HepG2 (cell line): Measurements from ENCODE around the gene RCC1. TPM values are rescaled to one million over a fixed set of nuclear protein-coding genes. Genes with fewer than 3 reads are reported as not detected.

ENCODE experiments used
- ASH2L ChIP-seq: fragments of 300-600, 200-600 bp; sonication (generic); IDR thresholded peaks from 2 replicates; pipeline ENCODE4 v1.7.0; 2017; ENCODE audit warnings: low read depth, mild to moderate bottlenecking, moderate library complexity, mixed read lengths, low read length; ENCODE audit not compliant: insufficient read length
- FOXA3 ChIP-seq: IDR thresholded peaks from 2 replicates; pipeline ENCODE4 v1.6.1; 2016; ENCODE audit warnings: missing genetic modification reagents, missing compliant biosample characterization
- KLF9 ChIP-seq: IDR thresholded peaks from 2 replicates; pipeline ENCODE4 v1.6.1; 2016; ENCODE audit warnings: low read depth
- KMT2B ChIP-seq: IDR thresholded peaks from 2 replicates; pipeline ENCODE4 v1.6.1; 2016; ENCODE audit warnings: missing genetic modification reagents, missing compliant biosample characterization
- TERF1 ChIP-seq: sonication (generic); formaldehyde crosslinking; IDR thresholded peaks from 2 replicates; pipeline ENCODE4 v1.8.0; 2022; ENCODE audit warnings: mild to moderate bottlenecking, missing genetic modification reagents, moderate library complexity
- ZBTB3 ChIP-seq: sonication (generic); formaldehyde crosslinking; IDR thresholded peaks from 2 replicates; pipeline ENCODE4 v1.4.0; 2020; ENCODE audit warnings: low read depth, mild to moderate bottlenecking, moderate library complexity, missing genetic modification reagents, borderline replicate concordance
- ZBTB7A ChIP-seq: sonication (generic); formaldehyde crosslinking; IDR thresholded peaks from 2 replicates; pipeline ENCODE4 v1.8.0; 2022; ENCODE audit warnings: mild to moderate bottlenecking, missing genetic modification reagents
- ZHX1 ChIP-seq: sonication (generic); formaldehyde crosslinking; IDR thresholded peaks from 2 replicates; pipeline ENCODE4 v1.8.1; 2022; ENCODE audit warnings: low read depth, mild to moderate bottlenecking, missing genetic modification reagents
- ZNF12 ChIP-seq: sonication (generic); formaldehyde crosslinking; IDR thresholded peaks from 2 replicates; pipeline ENCODE4 v1.5.0; 2020; ENCODE audit warnings: missing genetic modification reagents
- ZNF335 ChIP-seq: sonication (generic); formaldehyde crosslinking; IDR thresholded peaks from 2 replicates; pipeline ENCODE4 v1.4.0; 2020; ENCODE audit warnings: missing genetic modification reagents
- ZNF468 ChIP-seq: sonication (generic); formaldehyde crosslinking; IDR thresholded peaks from 2 replicates; pipeline ENCODE4 v1.8.0; 2022; ENCODE audit warnings: mild to moderate bottlenecking, moderate library complexity, missing genetic modification reagents
- ZNF704 ChIP-seq: sonication (generic); formaldehyde crosslinking; IDR thresholded peaks from 2 replicates; pipeline ENCODE4 v1.8.1; 2023; ENCODE audit warnings: mild to moderate bottlenecking, inconsistent platforms, moderate library complexity, missing genetic modification reagents, borderline replicate concordance
- ZNF737 ChIP-seq: sonication (generic); formaldehyde crosslinking; IDR thresholded peaks from 2 replicates; pipeline ENCODE4 v1.5.0; 2020; ENCODE audit warnings: missing genetic modification reagents, mild to moderate bottlenecking, borderline replicate concordance
- polyA plus RNA-seq, 8 experiments: library from polyadenylated mRNA; depleted of rRNA in 3 of 8; stranded (reverse) in 7 of 8; unstranded in 1 of 8; fragments of >200 nt; fragmentation: Illumina TruSeq in 4 of 8; extraction: Trizol in 4 of 8; gene quantifications; 2 replicates each; pipeline versions ENCODE4 v1.2.1 to v1.2.3, GENCODE V29; 2011 to 2016; ENCODE audit warnings: low read depth in 4 of 8, missing spikeins in 1 of 8, mixed read lengths in 1 of 8; ENCODE audit not compliant: insufficient read depth in 1 of 8
- total RNA-seq, 5 experiments: library from RNA; depleted of rRNA; stranded (reverse); fragments of >200 nt; fragmentation: Illumina TruSeq; extraction: Trizol; gene quantifications; 2 replicates each; pipeline ENCODE4 v1.2.3, GENCODE V29; 2016; ENCODE audit warnings: low read depth in 1 of 5
- TF ChIP-seq, protein P1 (sequence below): sonication (generic); formaldehyde crosslinking; IDR thresholded peaks from 2 replicates; pipeline ENCODE4 v1.9.0; 2022; ENCODE audit warnings: low read depth, missing genetic modification reagents
- TF ChIP-seq, protein P2 (sequence below): sonication (generic); formaldehyde crosslinking; IDR thresholded peaks from 2 replicates; pipeline ENCODE4 v1.4.0; 2020; ENCODE audit warnings: missing genetic modification reagents, mild to moderate bottlenecking, borderline replicate concordance

RCC1 gene
- total and polyA plus RNA-seq, 2 of the 13 experiments (the other 11 are each of a cell fraction or from before 2014, with no cell fraction given) = 47.2 to 80.8 TPM

DNA sequence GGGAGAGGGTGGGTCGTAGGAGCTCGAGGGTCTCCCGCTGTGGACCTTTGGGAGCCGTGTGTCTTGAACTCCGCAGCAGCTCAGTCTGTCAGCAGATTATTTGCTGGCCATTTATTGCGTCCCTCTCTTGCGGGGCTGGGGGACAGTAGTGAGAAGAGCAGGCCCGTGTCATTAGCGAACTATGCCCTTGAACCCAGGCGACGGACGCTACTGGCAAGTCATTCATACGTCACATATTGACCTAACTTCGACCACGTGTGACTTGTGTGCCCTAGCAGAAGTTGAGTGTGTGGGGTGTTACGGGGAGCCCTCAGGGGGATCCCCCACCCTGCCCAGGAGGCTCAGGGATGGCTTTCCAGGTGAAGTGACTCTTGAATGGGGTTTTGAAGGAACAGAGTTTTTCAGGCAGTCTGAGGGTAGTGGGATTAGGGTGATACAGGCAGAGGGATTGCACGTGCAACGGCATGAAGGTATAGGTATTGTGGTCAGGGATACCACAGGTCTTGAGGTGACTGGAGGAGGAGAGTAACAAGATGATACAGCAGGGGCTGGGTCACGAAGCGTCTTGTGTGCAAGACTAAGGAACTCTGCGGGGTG is 13.0 kb downstream of the RCC1 start (continued):
- TF ChIP-seq, protein P1, sequence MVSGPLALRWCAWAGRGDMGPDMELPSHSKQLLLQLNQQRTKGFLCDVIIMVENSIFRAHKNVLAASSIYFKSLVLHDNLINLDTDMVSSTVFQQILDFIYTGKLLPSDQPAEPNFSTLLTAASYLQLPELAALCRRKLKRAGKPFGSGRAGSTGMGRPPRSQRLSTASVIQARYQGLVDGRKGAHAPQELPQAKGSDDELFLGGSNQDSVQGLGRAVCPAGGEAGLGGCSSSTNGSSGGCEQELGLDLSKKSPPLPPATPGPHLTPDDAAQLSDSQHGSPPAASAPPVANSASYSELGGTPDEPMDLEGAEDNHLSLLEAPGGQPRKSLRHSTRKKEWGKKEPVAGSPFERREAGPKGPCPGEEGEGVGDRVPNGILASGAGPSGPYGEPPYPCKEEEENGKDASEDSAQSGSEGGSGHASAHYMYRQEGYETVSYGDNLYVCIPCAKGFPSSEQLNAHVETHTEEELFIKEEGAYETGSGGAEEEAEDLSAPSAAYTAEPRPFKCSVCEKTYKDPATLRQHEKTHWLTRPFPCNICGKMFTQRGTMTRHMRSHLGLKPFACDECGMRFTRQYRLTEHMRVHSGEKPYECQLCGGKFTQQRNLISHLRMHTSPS (CRISPR knock-in tag) = no peak
- TF ChIP-seq KLF9 (CRISPR knock-in tag) (0 out of 2 replicates have a peak, but pooled peaks have one; percentile 51), FOXA3 (CRISPR knock-in tag) (peak; percentile 83), ZHX1 (CRISPR knock-in tag) (0 out of 2 replicates have a peak, but pooled peaks have one; percentile 22), ZBTB7A (CRISPR knock-in tag) (0 out of 2 replicates have a peak, but pooled peaks have one; percentile 45), KMT2B (0 out of 2 replicates have a peak, but pooled peaks have one; percentile 52), ASH2L (no peak), TERF1 (CRISPR knock-in tag) (no peak), ZNF12 (CRISPR knock-in tag) (no peak), ZNF335 (CRISPR knock-in tag) (no peak), ZBTB3 (no peak), ZNF704 (no peak), ZNF737 (no peak), ZNF468 (CRISPR knock-in tag) (no peak)
- TF ChIP-seq, protein P2, sequence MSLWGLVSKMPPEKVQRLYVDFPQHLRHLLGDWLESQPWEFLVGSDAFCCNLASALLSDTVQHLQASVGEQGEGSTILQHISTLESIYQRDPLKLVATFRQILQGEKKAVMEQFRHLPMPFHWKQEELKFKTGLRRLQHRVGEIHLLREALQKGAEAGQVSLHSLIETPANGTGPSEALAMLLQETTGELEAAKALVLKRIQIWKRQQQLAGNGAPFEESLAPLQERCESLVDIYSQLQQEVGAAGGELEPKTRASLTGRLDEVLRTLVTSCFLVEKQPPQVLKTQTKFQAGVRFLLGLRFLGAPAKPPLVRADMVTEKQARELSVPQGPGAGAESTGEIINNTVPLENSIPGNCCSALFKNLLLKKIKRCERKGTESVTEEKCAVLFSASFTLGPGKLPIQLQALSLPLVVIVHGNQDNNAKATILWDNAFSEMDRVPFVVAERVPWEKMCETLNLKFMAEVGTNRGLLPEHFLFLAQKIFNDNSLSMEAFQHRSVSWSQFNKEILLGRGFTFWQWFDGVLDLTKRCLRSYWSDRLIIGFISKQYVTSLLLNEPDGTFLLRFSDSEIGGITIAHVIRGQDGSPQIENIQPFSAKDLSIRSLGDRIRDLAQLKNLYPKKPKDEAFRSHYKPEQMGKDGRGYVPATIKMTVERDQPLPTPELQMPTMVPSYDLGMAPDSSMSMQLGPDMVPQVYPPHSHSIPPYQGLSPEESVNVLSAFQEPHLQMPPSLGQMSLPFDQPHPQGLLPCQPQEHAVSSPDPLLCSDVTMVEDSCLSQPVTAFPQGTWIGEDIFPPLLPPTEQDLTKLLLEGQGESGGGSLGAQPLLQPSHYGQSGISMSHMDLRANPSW = no peak
